OCI-LY1 (cell line): Measurements from ENCODE around the gene ZNF608.

ENCODE experiments used
- H2AFZ ChIP-seq: fragments of 200-600 bp; sonication (generic), shearing (Covaris generic); 2 replicates; pipeline ENCODE4 v1.6.0; 2014; ENCODE audit warnings: antibody characterized with exemption, mild to moderate bottlenecking, low read length
- H3F3A ChIP-seq: fragments of 200-600 bp; sonication (generic), shearing (Covaris generic); 2 replicates; pipeline ENCODE4 v1.6.0; 2014; ENCODE audit warnings: mild to moderate bottlenecking, antibody characterized with exemption, low read length, moderate library complexity; ENCODE audit not compliant: insufficient read depth
- H3K27ac ChIP-seq: fragments of 200-600 bp; sonication (generic); 2 replicates; pipeline ENCODE4 v1.5.1; 2014; ENCODE audit warnings: low read length, mixed run types, mild to moderate bottlenecking, low read depth; ENCODE audit not compliant: poor library complexity, severe bottlenecking
- H3K27me3 ChIP-seq: fragments of 200-600 bp; sonication (generic); 2 replicates; pipeline ENCODE4 v1.6.0; 2014; ENCODE audit warnings: antibody characterized with exemption, mild to moderate bottlenecking, low read length, moderate library complexity; ENCODE audit not compliant: insufficient read depth
- H3K36me3 ChIP-seq: fragments of 200-600 bp; sonication (generic); 2 replicates; pipeline ENCODE4 v1.6.1; 2014; ENCODE audit warnings: mild to moderate bottlenecking, antibody characterized with exemption, low read length, moderate library complexity, mixed read lengths; ENCODE audit not compliant: insufficient read depth
- H3K4me1 ChIP-seq: fragments of 200-600 bp; sonication (generic); 2 replicates; pipeline ENCODE4 v1.5.1; 2014; ENCODE audit warnings: mild to moderate bottlenecking, low read length, moderate library complexity; ENCODE audit not compliant: insufficient read depth, severe bottlenecking
- H3K4me2 ChIP-seq: fragments of 200-600 bp; sonication (generic), shearing (Covaris generic); 2 replicates; pipeline ENCODE4 v1.6.1; 2014; ENCODE audit warnings: low read length
- H3K4me3 ChIP-seq: fragments of 200-600 bp; sonication (generic); 2 replicates; pipeline ENCODE4 v1.5.1; 2014; ENCODE audit warnings: low read length, low read depth, mild to moderate bottlenecking, mixed read lengths; ENCODE audit not compliant: poor library complexity, severe bottlenecking
- H3K79me2 ChIP-seq: fragments of 200-600 bp; shearing (Covaris generic); 2 replicates; pipeline ENCODE4 v1.6.1; 2016; ENCODE audit warnings: mixed run types, low read length, mixed read lengths; ENCODE audit not compliant: insufficient read depth
- H3K9ac ChIP-seq: fragments of 200-600 bp; sonication (generic), shearing (Covaris generic); 2 replicates; pipeline ENCODE4 v1.6.1; 2014; ENCODE audit warnings: mild to moderate bottlenecking, low read length, mixed read lengths
- H3K9me2 ChIP-seq: fragments of 200-600 bp; sonication (generic), shearing (Covaris generic); 2 replicates; pipeline ENCODE4 v1.6.1; 2014; ENCODE audit warnings: low read depth, mild to moderate bottlenecking, low read length, mixed read lengths
- H3K9me3 ChIP-seq: fragments of 200-600 bp; shearing (Covaris generic); 2 replicates; pipeline ENCODE4 v1.6.1; 2014; ENCODE audit warnings: low read length, mixed read lengths
- H4K20me1 ChIP-seq: fragments of 200-600 bp; sonication (generic), shearing (Covaris generic); 2 replicates; pipeline ENCODE4 v1.6.0; 2016; ENCODE audit warnings: mild to moderate bottlenecking, low read length; ENCODE audit not compliant: insufficient read depth
- EZH2 ChIP-seq: fragments of 200-600 bp; sonication (generic), shearing (Covaris generic); IDR thresholded peaks from 2 replicates; pipeline ENCODE4 v1.8.0; 2017; ENCODE audit warnings: borderline replicate concordance, mixed run types, mild to moderate bottlenecking, antibody characterized with exemption, low read length, moderate library complexity, mixed read lengths
- TF ChIP-seq, protein P1 (sequence below): fragments of 200-600 bp; sonication (generic), shearing (Covaris generic); IDR thresholded peaks from 2 replicates; pipeline ENCODE4 v1.5.1; 2017; ENCODE audit warnings: mild to moderate bottlenecking, antibody characterized with exemption, low read length, moderate library complexity, mixed read lengths

ZNF608 gene

GRCh38 chr5:124773315-124774311 lies 27.2 kb upstream of the ZNF608 start:
- H3K9me2 ChIP-seq = no peaks in the 10 kb centered on the region
- peak overlapping the region; percentile 39 for H3K27ac ChIP-seq
- H3K4me2 ChIP-seq = peak overlapping the region; percentile 26; the same call in 1 of the 2 replicates
- no peaks in the 10 kb centered on the region for H3K79me2 ChIP-seq
- no peaks in the 10 kb centered on the region for H3K27me3 ChIP-seq
- no peaks in the 10 kb centered on the region for H3K36me3 ChIP-seq
- H3K4me3 ChIP-seq = no peak overlapping the region
- TF ChIP-seq, protein P1, sequence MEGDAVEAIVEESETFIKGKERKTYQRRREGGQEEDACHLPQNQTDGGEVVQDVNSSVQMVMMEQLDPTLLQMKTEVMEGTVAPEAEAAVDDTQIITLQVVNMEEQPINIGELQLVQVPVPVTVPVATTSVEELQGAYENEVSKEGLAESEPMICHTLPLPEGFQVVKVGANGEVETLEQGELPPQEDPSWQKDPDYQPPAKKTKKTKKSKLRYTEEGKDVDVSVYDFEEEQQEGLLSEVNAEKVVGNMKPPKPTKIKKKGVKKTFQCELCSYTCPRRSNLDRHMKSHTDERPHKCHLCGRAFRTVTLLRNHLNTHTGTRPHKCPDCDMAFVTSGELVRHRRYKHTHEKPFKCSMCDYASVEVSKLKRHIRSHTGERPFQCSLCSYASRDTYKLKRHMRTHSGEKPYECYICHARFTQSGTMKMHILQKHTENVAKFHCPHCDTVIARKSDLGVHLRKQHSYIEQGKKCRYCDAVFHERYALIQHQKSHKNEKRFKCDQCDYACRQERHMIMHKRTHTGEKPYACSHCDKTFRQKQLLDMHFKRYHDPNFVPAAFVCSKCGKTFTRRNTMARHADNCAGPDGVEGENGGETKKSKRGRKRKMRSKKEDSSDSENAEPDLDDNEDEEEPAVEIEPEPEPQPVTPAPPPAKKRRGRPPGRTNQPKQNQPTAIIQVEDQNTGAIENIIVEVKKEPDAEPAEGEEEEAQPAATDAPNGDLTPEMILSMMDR = no peak
- no peak for TF ChIP-seq EZH2
- H3F3A ChIP-seq = no peaks in the 10 kb centered on the region
- H3K9me3 ChIP-seq = no peaks in the 10 kb centered on the region
- no peak overlapping the region for H3K9ac ChIP-seq
- H2AFZ ChIP-seq = no peak overlapping the region
- no peaks in the 10 kb centered on the region for H4K20me1 ChIP-seq
- peaks cover 16% of the 10 kb centered on the region for H3K4me1 ChIP-seq

DNA sequence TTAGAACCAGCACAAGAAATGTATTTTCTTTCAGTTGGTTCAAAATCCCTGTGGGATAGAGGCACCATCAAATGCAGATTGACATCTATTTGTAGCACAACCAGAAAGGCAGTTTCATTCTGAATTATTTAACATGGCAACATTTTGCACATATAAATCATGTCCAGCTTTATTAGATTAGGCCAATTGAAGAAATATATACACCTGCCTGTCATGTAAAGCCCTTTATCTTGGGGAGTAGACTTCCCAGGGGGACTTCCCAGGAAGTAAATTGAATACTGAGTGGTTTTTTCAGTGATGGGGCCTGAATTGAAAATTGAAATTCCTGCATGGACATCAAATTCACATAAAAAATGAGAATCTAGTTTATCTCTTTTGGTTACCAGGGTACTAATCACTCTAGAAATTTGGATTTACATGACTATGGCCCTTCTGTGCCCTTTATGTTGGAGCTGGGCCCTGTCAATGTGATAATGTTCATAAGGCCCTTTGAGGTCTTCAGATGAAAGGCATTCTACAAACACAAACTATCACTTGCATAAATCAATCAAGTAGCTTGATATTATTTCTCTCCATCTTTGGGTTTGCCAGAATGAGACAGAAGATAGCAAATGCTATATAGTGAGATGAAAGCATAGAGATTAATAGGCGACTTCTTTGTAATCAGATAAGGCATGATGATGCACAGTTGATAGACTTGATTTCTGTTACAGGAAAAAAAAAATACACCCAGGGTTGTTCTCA lies 26.2 kb upstream of the ZNF608 start:
- Histone ChIP-seq H3K9me3 (no peaks in the 10 kb centered on the region), H3K27me3 (no peaks in the 10 kb centered on the region), H3K79me2 (no peaks in the 10 kb centered on the region), H3K27ac (no peak overlapping the region), H4K20me1 (no peaks in the 10 kb centered on the region), H3K9me2 (no peaks in the 10 kb centered on the region), H3K9ac (no peak overlapping the region), H3K4me1 (peaks cover 16% of the 10 kb centered on the region), H3K4me3 (no peak overlapping the region), H3K4me2 (no peak overlapping the region), H2AFZ (no peak overlapping the region), H3K36me3 (no peaks in the 10 kb centered on the region), H3F3A (no peaks in the 10 kb centered on the region)
- no peak for TF ChIP-seq EZH2
- TF ChIP-seq, protein P1 = no peak

GRCh38 chr5:124771761-124772160 lies 25.3 kb upstream of the ZNF608 start:
- Histone ChIP-seq H3K9ac (no peak overlapping the region), H3K9me3 (no peaks in the 10 kb centered on the region), H3K4me2 (no peak overlapping the region)

More at GRCh38 chr5:124771761-124772160, 25.3 kb upstream of the ZNF608 start:
- no peaks in the 10 kb centered on the region for H3F3A ChIP-seq
- no peak overlapping the region for H3K27ac ChIP-seq
- no peak for TF ChIP-seq EZH2
- TF ChIP-seq, protein P1 = no peak
- no peaks in the 10 kb centered on the region for H3K36me3 ChIP-seq
- no peak overlapping the region for H3K4me3 ChIP-seq
- no peak overlapping the region for H2AFZ ChIP-seq
- H3K4me1 ChIP-seq = peaks cover 16% of the 10 kb centered on the region
- H3K27me3 ChIP-seq = no peaks in the 10 kb centered on the region
- H3K79me2 ChIP-seq = no peaks in the 10 kb centered on the region
- H3K9me2 ChIP-seq = no peaks in the 10 kb centered on the region
- no peaks in the 10 kb centered on the region for H4K20me1 ChIP-seq
